Epithelial cell of esophagus (primary cell): Measurements from ENCODE around the gene OSBPL9.

Experiments used
- DNase-seq: peaks from one replicate; pipeline ENCODE4 v3.0.0; 2010; ENCODE audit warnings: low read depth
- H3K4me3 ChIP-seq: 2 replicates; pipeline ENCODE4 v1.5.1; 2011; ENCODE audit warnings: mild to moderate bottlenecking, low read length, control low read depth
- CTCF ChIP-seq: IDR thresholded peaks from 2 replicates; pipeline ENCODE4 v1.5.1; 2011; ENCODE audit warnings: low read depth, mild to moderate bottlenecking, low read length, control low read depth, inconsistent platforms; ENCODE audit not compliant: insufficient read depth; ENCODE audit errors: missing control alignments

Gene OSBPL9

GRCh38 chr1:51671527-51672325 lies 54.8 kb downstream of the OSBPL9 start:
- no peak for DNase-seq
- H3K4me3 ChIP-seq, result no peak overlapping the region
- no peak for TF ChIP-seq CTCF

- no peak for TF ChIP-seq CTCF
- DNase-seq, result no peak
- no peak overlapping the region for H3K4me3 ChIP-seq
Measured at GRCh38 chr1:51673279-51673678, 56.4 kb downstream of the OSBPL9 start.

- peak; percentile 53 for DNase-seq
- no peak for TF ChIP-seq CTCF
- no peak overlapping the region for H3K4me3 ChIP-seq
Measured at GRCh38 chr1:51675177-51675780, 58.4 kb downstream of the OSBPL9 start.

- TF ChIP-seq CTCF, result no peak
- no peak overlapping the region for H3K4me3 ChIP-seq
- DNase-seq, result peak; percentile 82
Measured at GRCh38 chr1:51679435-51679834, 62.5 kb downstream of the OSBPL9 start.

GRCh38 chr1:51684776-51685175 lies 67.9 kb downstream of the OSBPL9 start:
- no peak for DNase-seq
- H3K4me3 ChIP-seq, result no peak overlapping the region
- no peak for TF ChIP-seq CTCF

- TF ChIP-seq CTCF, result no peak
Measured at GRCh38 chr1:51686450-51686849, 69.6 kb downstream of the OSBPL9 start.

GRCh38 chr1:51689075-51689440 lies 72.2 kb downstream of the OSBPL9 start:
- no peak for TF ChIP-seq CTCF
- H3K4me3 ChIP-seq, result no peak overlapping the region
- no peak for DNase-seq

More at GRCh38 chr1:51686450-51686849, 69.6 kb downstream of the OSBPL9 start:
- DNase-seq, result peak; percentile 95
- no peak overlapping the region for H3K4me3 ChIP-seq
